ENCODE measurements around the gene XPO4.

The XPO4 gene

DNA sequence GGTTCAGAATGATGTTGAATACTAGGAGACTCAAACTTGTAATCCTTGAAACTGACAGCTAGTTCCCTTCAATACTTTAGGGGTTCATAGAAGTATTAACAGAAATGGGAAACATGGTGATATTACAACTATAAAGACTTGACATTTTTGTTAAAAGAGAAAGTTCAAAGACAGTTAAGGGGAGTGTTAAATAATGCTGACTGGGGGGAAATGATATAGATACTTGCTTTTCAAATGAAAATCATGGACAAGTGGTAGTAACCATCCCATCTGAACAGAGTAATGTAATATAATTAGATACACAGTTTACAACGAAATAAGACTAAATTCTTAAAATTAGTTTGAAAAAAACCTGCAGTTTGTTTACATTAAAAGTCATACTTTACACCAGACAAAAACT lies 122.2 kb downstream of the XPO4 start:
- Mint-ChIP-seq H3K9me3 (no peaks in the 10 kb centered on the region), H3K36me3 (ENCODE audit: low read depth) (peaks cover 28% of the 10 kb centered on the region), H3K27ac (no peak overlapping the region), H3K4me1 (no peaks in the 10 kb centered on the region), H3K27me3 (ENCODE audit: low read depth) (no peaks in the 10 kb centered on the region), H3K4me3 (no peak overlapping the region)
- TF ChIP-seq, protein P1, sequence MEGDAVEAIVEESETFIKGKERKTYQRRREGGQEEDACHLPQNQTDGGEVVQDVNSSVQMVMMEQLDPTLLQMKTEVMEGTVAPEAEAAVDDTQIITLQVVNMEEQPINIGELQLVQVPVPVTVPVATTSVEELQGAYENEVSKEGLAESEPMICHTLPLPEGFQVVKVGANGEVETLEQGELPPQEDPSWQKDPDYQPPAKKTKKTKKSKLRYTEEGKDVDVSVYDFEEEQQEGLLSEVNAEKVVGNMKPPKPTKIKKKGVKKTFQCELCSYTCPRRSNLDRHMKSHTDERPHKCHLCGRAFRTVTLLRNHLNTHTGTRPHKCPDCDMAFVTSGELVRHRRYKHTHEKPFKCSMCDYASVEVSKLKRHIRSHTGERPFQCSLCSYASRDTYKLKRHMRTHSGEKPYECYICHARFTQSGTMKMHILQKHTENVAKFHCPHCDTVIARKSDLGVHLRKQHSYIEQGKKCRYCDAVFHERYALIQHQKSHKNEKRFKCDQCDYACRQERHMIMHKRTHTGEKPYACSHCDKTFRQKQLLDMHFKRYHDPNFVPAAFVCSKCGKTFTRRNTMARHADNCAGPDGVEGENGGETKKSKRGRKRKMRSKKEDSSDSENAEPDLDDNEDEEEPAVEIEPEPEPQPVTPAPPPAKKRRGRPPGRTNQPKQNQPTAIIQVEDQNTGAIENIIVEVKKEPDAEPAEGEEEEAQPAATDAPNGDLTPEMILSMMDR (IDR thresholded peaks at IDR 0.05; ENCODE audit: unreplicated experiment in 3 of 3): no peak

DNA sequence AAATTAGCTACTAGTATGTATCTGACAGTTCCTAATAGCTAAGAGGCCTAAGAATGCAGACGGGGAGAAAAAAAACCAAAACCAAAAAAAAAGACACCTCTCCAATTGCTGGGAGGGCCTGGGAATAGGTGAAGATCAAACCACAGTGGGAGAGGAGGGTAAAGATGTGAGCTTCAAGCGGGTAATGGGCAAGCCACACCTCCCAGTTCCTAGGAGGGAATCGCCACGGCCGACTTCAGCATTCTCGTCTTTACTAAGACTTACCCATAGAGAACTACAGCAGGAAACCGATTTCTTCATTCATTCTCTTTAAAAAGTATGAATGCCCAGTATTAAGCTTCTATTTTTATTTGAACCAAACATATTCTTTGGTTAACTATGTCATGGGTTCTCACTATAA lies 123.1 kb downstream of the XPO4 start:
- H3K9me3 Mint-ChIP-seq: no peaks in the 10 kb centered on the region
- no peaks in the 10 kb centered on the region for H3K4me1 Mint-ChIP-seq
- H3K36me3 Mint-ChIP-seq (ENCODE audit: low read depth): peaks cover 27% of the 10 kb centered on the region
- no peak overlapping the region for H3K27ac Mint-ChIP-seq
- H3K27me3 Mint-ChIP-seq (ENCODE audit: low read depth): no peaks in the 10 kb centered on the region
- TF ChIP-seq, protein P1 (IDR thresholded peaks at IDR 0.05; ENCODE audit: unreplicated experiment in 3 of 3): no peak
- no peak overlapping the region for H3K4me3 Mint-ChIP-seq

DNA sequence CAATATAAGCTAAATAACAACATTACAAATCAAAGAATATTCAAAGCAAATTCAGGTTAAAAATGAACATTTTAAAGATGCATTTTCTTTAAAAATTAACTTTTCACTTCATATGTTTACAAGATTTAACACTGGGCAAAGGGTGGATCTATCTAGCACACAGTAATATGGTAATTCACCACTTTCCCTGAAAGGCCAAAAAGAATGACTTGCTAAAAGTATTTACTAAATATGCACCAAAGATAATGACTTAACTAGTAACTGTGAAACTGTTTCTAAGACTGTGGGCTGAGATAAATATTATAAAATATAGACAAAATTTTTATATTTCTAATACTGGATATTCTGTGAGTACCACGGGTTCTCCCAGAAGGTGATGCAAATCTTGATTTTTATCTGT lies 124.2 kb downstream of the XPO4 start:
- H3K36me3 Mint-ChIP-seq (ENCODE audit: low read depth): peaks cover 16% of the 10 kb centered on the region
- H3K4me3 Mint-ChIP-seq: no peak overlapping the region
- H3K27me3 Mint-ChIP-seq (ENCODE audit: low read depth): no peaks in the 10 kb centered on the region
- H3K9me3 Mint-ChIP-seq: no peaks in the 10 kb centered on the region
- no peak overlapping the region for H3K27ac Mint-ChIP-seq
- TF ChIP-seq, protein P1 (IDR thresholded peaks at IDR 0.05; ENCODE audit: unreplicated experiment in 3 of 3): no peak
- H3K4me1 Mint-ChIP-seq: peaks cover 5% of the 10 kb centered on the region

DNA sequence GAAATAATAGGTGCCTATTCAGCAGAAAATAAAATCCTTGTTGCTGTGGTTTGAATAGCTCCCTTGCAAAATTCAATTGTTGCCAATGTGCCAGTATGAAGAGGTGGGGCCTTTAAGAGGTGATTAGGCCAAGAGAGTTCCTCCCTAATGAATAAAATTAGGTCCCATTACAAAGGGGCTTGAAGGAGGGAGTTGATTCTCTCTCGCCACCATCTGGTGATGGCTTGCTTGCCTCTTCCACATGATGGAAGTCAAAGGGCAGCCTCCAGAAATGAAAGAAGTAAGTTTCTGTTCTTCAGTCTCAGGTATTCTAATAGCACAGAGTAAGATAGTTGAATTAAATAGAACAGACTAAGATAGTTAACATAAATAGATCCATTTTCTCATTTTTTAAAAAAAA lies 125.8 kb downstream of the XPO4 start:
- Mint-ChIP-seq H3K27me3 (ENCODE audit: low read depth) (no peaks in the 10 kb centered on the region), H3K9me3 (peaks cover 3% of the 10 kb centered on the region), H3K36me3 (ENCODE audit: low read depth) (peaks cover 13% of the 10 kb centered on the region), H3K4me3 (no peak overlapping the region), H3K4me1 (peaks cover 17% of the 10 kb centered on the region), H3K27ac (no peak overlapping the region)
- TF ChIP-seq, protein P1 (IDR thresholded peaks at IDR 0.05; ENCODE audit: unreplicated experiment in 3 of 3): no peak

DNA sequence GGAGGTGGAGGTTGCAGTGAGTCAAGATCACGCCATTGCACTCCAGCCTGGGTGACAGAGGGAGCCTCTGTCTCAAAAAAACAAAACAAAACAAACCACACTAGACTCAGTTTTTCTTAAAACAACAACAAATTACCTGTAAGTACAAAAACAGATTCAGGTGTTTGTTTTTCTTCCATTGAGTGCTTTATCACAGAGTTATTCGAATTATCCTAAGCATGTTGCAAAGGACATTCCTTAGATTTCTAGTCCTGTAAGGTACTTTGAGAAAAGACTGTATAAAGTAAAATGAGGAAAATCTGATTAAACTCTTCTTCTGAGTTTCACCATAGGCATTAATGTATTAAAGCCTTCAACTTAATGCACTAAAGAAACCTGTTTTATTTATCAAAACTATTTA lies 126.6 kb downstream of the XPO4 start:
- Mint-ChIP-seq H3K27me3 (ENCODE audit: low read depth) (no peaks in the 10 kb centered on the region), H3K36me3 (ENCODE audit: low read depth) (peaks cover 17% of the 10 kb centered on the region), H3K4me1 (peaks cover 21% of the 10 kb centered on the region), H3K27ac (no peak overlapping the region), H3K9me3 (peaks cover 9% of the 10 kb centered on the region), H3K4me3 (no peak overlapping the region)
- TF ChIP-seq, protein P1 (IDR thresholded peaks at IDR 0.05; ENCODE audit: unreplicated experiment in 3 of 3): no peak

DNA sequence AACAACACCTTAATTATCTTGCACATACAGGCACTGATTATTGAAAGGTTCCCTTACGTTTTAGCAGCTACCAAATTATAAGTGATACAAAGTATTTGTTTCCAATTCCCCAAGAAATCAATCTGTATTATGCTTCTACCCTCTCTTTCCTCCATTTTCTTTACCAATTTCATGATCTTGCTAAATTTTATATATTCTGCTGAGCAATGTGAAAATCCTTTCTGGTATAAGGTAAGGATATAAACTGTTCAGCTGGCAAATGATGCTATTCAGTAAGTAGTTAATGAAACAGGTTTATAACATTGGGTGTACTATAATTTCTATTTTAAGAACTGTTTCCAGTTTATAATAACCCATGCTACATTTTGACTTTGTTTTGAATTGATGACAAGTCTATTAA lies 127.8 kb downstream of the XPO4 start:
- H3K27ac Mint-ChIP-seq: peak overlapping the region; percentile 67 to 97 (median 79)
- H3K27me3 Mint-ChIP-seq (ENCODE audit: low read depth): no peaks in the 10 kb centered on the region
- H3K4me1 Mint-ChIP-seq: peaks cover 21% of the 10 kb centered on the region
- peaks cover 18% of the 10 kb centered on the region for H3K9me3 Mint-ChIP-seq
- H3K36me3 Mint-ChIP-seq (ENCODE audit: low read depth): peaks cover 26% of the 10 kb centered on the region
- TF ChIP-seq, protein P1 (IDR thresholded peaks at IDR 0.05; ENCODE audit: unreplicated experiment in 3 of 3): no peak
- H3K4me3 Mint-ChIP-seq: peak overlapping the region; percentile 80 to 99 (median 90)
